Activated CD4-positive, alpha-beta T cell treated with anti-CD3 and anti-CD28 coated beads for 4 hours (primary cell): Measurements from ENCODE around the gene ZNF185.

Experiments used
- DNase-seq, 2 donors: peaks; one replicate each; pipeline ENCODE4 v3.0.0-alpha.2; 2020

Gene ZNF185

DNA sequence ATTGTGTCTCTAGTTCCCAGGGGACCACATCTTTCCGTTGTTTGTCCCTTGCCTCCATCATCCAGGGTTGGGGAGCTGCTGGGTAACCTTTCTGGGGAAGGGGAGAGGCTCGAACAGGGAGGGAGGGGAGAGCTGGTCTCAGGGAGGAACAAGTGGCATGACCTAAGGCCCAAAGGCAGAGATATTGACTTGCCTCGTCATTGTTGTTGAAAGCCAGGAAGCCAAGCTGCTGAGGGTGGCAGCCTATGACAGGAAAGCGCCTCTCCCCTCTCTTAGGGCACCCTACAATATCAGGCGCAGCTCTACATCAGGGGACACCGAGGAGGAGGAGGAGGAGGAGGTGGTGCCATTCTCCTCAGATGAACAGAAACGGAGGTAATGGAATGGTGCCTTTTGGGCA is 20.8 kb downstream of the ZNF185 start:
- DNase-seq: no peak

DNA sequence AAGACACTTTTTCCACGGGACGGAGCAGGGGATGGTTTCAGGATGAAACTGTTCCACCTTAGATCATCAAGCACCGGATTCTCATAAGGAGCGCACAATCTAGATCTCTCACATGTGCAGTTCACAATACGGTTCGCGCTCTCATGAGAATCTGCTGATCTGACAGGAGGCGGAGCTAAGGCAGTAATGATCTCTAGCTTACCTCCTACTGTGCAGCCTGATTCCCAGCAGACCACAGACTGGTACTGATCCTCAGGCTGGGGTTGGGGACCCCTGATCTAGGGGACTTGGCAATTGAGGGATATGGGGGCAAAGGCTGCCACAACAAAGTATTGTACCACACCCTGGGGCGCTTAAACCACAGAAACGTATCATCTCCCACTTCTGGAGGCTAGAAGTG is 25.7 kb downstream of the ZNF185 start:
- DNase-seq: no peak

DNA sequence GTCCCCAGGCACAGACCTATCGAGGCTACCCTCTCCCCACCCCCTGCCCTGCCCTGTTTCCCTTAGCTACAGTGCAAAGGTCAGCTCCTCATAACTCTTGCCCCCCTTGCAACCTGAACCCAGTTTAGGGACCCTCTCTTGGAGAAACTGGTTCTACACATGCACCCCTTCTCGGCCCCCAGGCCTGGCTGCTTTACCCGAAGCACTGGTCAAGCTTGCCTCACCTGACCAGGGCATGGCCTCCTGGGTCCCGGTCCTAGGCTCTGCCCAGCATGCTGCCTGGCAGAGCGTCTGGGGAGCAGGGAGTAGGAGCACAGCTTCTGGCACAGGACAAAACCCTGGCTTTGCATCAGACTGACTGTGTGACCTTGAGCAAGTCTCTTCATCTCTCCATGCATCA is 28.0 kb downstream of the ZNF185 start:
- no peak for DNase-seq

DNA sequence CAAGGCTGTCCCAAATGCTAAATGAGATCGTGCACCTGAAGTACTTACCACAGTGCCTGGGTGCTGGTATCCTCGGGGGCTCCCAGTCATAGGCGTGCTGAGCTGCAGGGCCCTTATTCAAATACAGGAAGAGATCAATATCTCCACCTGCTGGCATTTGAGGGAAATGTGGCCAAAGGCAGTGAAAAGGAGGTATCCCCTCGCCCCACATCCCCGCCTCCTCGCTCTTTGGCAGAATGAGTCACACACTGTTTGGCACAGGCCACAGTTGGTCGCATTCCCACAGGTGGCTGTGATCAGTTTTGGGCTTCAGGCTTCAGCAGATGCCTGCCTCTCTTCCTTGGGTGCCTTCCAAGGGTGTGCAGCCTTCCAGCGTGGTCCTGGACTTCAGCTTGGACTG is 28.4 kb downstream of the ZNF185 start:
- peak; percentile 48 to 57 for DNase-seq

DNA sequence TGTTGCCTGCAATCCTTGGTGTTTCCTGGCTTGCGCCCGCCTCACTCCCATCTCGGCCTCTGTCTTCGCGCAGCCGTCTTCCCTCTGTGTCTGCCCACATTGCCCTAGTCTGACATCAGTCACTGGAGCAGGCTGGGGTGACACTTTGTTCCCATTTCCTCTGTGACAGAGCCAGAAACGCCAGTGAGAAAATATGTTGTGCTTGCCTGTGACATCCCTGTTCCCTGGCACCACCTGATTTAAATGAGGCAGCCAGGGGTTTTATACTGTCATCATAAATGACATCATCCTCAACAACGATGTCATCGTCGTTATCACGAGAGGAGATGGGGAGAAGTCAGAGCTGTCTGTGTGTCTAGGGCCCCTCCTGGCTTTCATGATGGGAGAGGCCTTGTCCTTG is 29.1 kb downstream of the ZNF185 start:
- no peak for DNase-seq

DNA sequence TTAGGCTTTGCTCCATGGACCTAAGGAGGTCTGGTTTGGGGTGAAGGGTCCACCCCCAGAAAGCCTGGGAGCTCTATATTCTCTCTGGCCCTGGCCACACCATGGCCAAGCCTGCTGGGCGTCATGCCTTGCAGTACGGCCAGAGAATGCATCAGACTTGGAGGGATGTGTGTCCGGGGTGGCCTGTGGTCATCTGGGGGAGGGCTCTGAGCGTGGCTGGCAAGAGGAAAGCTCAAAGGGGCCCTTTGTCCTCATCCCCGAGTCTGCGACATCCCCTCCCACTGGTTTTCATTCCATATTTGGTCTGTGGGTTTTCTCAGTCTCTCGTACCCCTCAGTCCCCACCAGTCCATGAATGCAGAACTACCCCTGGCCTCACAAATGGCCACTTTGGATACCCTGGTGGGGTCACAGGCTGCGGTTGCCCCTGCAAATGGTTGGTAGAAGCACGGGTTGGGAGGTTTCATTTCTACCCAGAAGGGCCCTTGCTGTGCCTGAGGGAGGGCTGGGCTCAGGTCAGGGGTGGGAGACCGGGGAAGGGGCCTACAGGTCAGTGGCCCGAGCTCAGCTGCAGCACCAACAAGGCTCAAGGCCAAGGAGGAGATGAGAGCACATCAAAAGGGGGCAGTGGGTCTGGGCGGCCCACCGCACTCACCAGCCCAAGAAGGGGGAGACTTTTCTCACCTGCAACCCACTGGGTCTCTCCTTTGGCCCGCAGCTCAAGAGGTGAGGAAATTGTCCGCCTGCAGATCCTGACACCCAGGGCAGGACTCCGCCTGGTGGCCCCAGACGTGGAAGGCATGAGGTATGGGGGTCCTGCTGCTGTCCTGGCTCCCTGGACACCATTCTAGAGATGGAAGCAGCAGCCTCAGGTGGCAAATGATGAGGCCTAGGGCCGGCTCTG is 30.2 kb downstream of the ZNF185 start:
- no peak for DNase-seq

DNA sequence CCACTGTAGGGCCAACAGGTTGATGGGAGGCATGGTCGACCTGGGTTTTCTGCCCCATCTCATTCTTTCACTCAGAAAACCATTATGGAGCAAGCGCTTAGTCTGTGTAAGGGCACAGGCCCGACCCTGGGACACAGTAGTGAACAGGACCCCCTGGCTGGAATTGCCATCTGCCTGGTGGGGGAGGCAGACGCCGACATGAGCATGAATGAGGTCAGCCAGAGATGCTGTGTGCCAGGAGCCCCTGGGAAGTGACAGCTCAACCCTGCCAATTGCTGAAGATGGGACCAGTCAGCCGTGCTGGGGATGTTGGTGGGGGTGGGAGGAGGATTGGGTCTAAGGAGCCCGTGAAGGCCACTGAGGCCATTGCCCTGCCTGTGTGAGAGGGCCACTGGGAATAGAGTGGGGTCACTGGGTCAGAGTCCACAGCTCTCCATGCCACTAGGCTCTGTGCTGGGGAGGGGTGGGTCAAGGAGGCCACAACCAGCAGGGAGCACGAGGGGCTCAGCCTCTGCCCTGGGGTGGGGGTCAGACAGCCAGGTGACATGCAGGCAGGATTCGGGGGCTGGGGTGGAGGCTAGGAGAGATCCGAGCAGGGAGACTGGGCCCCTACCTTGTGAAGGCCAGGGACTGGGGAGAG is 31.0 kb downstream of the ZNF185 start:
- DNase-seq: no peak

DNA sequence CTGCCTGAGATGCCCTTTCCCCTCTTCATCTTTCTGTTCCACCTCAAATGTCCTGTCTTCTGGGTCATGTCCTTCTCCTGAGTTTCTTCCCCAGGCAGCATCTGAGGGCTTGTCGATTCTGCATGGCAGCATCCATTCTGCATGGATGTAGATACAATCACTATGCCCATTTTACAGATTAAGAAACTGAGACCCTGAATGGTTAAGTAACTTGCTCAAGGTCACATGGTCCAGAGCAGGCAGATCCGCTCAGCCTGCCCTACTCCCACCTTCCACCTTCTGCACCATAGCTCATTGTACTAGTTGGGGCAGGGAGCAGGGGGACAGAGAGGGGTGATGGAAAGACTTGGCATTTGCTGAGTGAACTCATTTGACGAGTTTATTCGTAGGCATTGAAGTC is 32.0 kb downstream of the ZNF185 start:
- DNase-seq: no peak

DNA sequence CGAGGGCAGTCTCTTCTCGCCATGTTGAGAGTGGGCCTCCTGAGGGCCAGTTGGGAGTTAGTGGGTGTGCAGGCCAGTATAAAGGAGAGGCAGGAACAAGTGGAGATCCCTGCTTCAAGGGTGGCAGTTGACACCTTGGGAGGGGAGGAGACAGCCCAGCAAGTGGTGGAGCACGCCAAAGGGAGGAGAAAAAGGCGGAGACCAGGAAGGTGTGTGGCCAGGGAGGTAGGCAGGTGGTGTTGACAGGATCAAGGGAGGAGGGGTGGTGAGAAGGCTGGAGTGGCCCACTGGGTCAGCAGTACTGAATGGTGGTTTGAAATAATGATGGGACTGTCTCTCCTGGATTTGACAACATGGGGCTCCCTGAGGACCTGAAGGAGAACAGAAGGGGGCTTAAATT is 32.6 kb downstream of the ZNF185 start:
- DNase-seq: no peak

DNA sequence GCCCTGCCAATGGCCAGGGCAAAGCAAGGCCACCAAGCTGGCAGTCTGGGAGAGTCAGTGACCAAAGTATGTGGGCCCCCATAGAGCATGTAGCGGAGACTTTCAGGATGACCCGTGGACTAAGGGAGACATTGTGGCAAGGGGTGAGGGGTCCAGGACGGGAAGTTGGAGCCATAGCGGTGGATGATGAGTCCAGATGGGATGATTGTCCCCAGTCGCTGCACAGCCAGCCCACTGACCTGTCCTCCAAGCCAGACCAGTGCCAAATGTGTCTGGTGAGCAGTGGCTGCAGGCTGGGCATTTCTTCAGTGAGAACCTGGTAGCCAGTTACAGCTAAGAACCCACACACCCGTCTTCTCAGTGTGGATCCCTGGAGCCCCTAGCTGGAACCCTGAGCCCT is 34.3 kb downstream of the ZNF185 start:
- no peak for DNase-seq

DNA sequence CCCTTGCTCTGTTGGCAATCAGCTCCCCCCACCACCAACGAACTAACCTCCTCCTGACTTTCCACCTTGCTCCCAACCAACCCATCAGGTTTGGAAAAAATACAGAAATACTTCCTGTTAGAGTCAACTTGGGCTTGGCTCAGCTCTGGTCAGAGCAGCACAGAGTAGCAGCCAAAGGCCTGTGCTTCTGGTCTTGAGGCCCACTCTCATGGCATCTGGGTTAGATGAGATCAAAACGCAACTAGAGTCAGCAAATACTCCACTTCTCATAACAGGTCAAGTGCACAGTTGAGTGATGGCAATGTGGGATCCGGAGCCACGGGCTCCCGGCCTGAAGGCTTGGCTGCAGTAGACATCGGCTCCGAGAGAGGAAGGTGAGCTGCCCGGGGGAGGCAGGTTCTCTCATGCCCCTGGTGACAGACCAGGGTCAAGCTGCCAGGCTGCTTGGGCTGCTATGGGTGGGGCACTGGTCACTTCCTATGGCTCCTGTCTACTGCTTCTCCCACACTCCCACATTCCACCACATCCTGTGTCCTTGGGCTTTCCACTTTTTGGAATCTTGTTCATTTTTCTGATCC is 34.8 kb downstream of the ZNF185 start:
- no peak for DNase-seq

DNA sequence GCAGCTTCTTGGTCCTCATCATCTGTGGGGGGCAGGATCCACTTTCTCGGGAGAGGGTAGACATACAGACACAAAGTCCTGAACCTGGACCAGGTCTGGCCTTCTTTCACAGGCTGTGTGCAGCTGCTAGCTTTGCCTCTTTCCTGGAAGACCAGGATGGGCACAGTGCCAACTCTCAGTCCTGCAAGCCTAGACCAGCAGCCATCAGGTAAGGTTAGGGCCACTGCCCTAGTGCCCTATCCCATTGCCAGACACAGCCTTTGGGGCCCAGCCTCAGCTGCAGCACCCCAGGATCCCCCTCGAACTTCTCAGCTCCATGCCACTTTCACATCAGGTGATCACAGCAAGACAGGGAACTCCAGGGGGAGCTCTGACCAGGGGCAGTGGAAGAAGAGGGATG is 38.4 kb downstream of the ZNF185 start:
- DNase-seq: no peak

DNA sequence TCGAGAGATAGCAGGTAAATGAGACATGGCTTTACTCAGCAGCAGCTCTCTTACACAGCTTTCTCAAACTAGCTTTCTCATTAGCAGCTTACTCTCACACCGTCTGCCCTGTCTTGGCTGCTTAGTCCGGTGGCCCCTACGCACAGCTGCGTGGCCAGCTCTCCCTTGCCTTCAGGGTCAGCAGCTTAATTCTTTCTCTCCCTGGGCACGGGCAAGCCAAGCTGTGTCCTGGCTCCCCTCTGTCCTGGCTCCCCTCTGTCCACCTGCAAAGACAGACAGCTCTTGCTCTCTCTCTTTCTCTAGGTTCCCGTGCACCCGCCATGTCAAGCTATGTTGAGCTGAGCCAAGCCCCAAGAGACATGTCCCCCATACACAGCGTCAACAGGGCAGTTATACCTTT is 39.4 kb downstream of the ZNF185 start:
- DNase-seq: no peak

DNA sequence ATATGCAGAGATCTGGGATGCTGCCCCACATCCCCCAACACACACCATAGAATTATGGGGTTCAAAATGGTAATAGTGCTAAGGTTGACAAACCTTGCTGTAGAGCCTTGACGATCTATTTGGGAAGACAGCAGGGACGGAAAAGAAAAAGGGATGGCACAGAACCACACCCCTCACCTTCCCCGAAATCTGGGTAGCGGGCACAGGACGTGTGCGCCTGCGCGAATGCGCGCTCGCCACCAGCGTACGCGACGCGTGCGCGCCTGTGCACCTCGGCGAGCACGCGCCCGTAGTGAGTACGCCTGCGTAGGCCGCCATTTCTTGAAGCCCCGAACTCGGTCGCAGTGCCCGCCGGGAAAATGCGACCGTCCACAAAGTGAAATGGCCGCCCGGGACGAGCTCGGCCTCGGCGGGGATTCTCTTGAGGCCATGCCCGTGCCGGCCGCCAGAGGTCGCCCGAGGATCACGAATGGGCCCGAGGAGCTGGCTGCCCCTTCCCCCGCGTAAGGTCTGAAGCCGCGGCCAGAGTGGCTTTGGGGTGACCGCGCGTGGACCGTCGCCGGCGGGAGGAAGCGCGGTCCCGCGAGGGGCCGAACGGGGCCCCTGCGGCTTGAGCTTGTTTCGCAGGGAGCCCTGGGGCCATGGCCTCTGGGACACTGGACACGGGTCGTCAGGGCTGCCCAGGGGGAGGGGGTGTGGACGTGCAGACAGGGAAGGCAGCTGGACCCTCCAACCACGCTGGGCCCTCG is 43.6 kb downstream of the ZNF185 start:
- peak; percentile 88 to 89 for DNase-seq

DNA sequence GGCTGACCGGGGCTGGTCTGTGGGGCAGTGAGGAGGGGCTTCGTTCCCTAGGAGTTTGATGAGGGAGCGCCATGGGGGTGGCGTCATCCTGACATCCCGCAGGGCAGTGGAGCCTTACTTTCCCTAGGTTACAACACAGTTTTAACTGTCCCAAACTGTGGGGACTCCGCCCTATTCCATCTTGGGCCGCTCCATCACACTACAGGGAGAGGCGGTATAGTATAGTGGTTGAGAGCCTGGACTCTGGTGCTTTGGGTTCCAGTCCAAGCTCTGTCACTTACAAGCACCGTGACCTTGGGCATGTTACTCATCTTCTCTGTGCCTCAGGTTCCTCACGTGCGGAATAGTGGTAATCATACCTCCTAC is 44.2 kb downstream of the ZNF185 start:
- DNase-seq: no peak

DNA sequence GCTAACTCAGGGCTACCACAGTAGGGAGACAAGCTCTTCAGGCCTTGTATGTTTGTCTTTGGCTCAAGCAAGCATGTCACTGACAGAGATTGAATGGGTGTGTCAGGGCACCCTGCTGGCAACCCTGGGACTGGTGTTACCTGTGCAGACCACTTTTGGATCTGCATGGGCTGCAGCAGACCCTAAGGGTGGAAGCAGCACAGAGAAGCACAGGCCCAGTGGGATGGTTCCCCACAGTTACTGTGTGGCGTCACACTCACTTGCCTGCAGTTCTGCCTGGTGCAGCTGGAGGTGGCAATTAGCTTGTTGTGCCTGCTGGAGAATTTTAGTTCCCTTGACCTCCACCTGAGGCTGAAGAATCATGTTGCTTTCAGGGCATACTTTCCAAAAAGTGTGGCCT is 46.0 kb downstream of the ZNF185 start:
- DNase-seq: no peak

DNA sequence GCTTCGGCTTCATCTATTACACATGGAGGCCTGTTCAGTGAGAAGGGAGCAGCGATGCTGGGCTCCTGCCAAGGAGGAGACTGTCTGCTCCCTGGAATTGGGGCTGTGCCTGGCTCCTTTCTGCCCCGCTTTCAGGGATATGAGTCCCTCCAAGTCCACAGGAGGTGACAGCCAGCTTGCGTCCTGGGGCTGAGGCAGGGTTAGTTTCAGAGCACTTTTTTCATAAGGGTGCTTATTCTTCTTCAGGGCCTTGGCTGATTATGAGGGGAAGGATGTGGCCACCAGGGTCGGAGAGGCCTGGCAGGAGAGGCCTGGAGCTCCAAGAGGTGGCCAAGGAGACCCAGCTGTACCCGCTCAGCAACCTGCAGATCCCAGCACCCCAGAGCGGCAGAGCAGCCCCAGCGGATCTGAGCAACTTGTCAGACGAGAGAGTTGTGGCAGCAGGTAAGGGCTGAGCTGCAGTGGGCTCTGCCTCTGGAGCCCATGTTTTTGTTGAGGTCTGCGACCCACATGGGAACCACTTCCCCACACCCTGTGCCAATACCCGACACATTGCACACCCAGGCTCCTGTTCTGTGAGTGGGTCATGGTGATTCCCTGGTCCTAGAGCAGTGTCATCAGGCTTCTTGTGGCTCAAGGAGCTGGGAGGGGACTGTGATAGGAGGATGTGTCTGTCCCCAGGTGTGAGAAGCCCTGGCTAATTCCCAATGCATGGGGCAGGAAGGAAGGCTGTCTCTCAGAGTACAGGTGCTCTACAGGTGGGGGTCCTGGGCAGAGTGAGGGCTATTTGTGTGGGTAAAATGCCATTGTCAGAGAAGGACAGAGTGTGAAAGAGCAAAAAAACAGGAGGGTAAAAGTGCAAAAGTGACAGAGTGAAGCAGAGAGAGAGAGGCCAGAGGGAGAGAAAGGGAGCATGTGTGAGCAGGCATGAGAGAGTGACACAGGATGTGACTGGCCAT is 47.4 kb downstream of the ZNF185 start:
- DNase-seq: no peak

DNA sequence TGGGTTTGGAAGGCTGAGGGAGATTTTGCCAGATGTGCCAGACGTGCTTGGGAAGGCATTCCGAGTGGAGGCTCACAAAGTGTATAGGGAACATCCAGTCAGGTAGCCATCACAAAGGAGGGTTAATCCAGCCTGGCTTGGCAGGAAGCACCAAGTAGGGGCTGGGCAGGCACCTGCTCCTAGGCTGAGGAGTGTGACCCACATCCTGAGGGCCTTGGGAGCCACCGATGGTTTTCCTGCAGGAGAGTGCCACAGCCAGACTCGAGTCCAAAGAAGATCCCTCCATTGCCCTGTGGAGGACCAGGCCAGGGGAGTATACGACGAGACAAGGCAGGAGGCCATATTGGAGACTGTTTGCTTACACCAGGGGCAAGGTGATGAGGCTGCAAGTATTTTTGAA is 48.8 kb downstream of the ZNF185 start:
- no peak for DNase-seq
